HepG2 (cell line): ENCODE data around the gene CRNKL1. TPM values are rescaled to one million over a fixed set of nuclear protein-coding genes. Genes with fewer than 3 reads are reported as not detected.

ENCODE experiments used
- E2F1 ChIP-seq: sonication (generic); formaldehyde crosslinking; IDR thresholded peaks from 2 replicates; pipeline ENCODE4 v1.5.0; 2020; ENCODE audit warnings: missing genetic modification reagents
- ELK4 ChIP-seq: sonication (generic); formaldehyde crosslinking; IDR thresholded peaks from 2 replicates; pipeline ENCODE4 v1.9.0; 2021; ENCODE audit warnings: missing genetic modification reagents, borderline replicate concordance
- FOXO1 ChIP-seq: sonication (generic); formaldehyde crosslinking; IDR thresholded peaks from 2 replicates; pipeline ENCODE4 v1.4.0; 2020; ENCODE audit warnings: missing genetic modification reagents
- HES4 ChIP-seq: sonication (generic); formaldehyde crosslinking; IDR thresholded peaks from 2 replicates; pipeline ENCODE4 v1.9.0; 2021; ENCODE audit warnings: mild to moderate bottlenecking, missing genetic modification reagents, borderline replicate concordance
- KLF12 ChIP-seq: sonication (generic); formaldehyde crosslinking; IDR thresholded peaks from 2 replicates; pipeline ENCODE4 v1.4.0; 2020; ENCODE audit warnings: missing genetic modification reagents, borderline replicate concordance
- NAIF1 ChIP-seq: sonication (generic); formaldehyde crosslinking; IDR thresholded peaks from 2 replicates; pipeline ENCODE4 v1.5.0; 2020; ENCODE audit warnings: mild to moderate bottlenecking, missing genetic modification reagents, borderline replicate concordance
- NCOA5 ChIP-seq: sonication (generic); formaldehyde crosslinking; IDR thresholded peaks from 2 replicates; pipeline ENCODE4 v1.4.0; 2020; ENCODE audit warnings: missing genetic modification reagents
- NFE2L1 ChIP-seq: sonication (generic); formaldehyde crosslinking; IDR thresholded peaks from 2 replicates; pipeline ENCODE4 v1.4.0; 2020; ENCODE audit warnings: missing genetic modification reagents, mild to moderate bottlenecking, borderline replicate concordance
- PHB2 ChIP-seq: fragments of 450-650 bp; IDR thresholded peaks from 2 replicates; pipeline ENCODE4 v1.6.1; 2018; ENCODE audit not compliant: partially characterized antibody
- SATB2 ChIP-seq: sonication (generic); formaldehyde crosslinking; IDR thresholded peaks from 2 replicates; pipeline ENCODE4 v1.5.0; 2020; ENCODE audit warnings: missing genetic modification reagents
- SIX4 ChIP-seq: sonication (generic); formaldehyde crosslinking; IDR thresholded peaks from 2 replicates; pipeline ENCODE4 v1.4.0; 2020; ENCODE audit warnings: missing genetic modification reagents
- TOE1 ChIP-seq: sonication (generic); formaldehyde crosslinking; IDR thresholded peaks from 2 replicates; pipeline ENCODE4 v1.4.0; 2020; ENCODE audit warnings: mild to moderate bottlenecking, missing genetic modification reagents
- TP53 ChIP-seq: sonication (generic); formaldehyde crosslinking; conservative IDR thresholded peaks from 2 replicates; pipeline ENCODE4 v1.4.0; 2020; ENCODE audit warnings: missing genetic modification reagents
- ZIK1 ChIP-seq: sonication (generic); formaldehyde crosslinking; IDR thresholded peaks from 2 replicates; pipeline ENCODE4 v1.5.0; 2020; ENCODE audit warnings: mild to moderate bottlenecking, low read depth, missing genetic modification reagents, borderline replicate concordance
- ZNF274 ChIP-seq: sonication (generic); formaldehyde crosslinking; IDR thresholded peaks from 2 replicates; pipeline ENCODE4 v1.5.1; 2020; ENCODE audit warnings: mild to moderate bottlenecking, missing genetic modification reagents
- ZNF569 ChIP-seq: sonication (generic); formaldehyde crosslinking; IDR thresholded peaks from 2 replicates; pipeline ENCODE4 v1.5.0; 2020; ENCODE audit warnings: mild to moderate bottlenecking, missing genetic modification reagents, moderate library complexity, borderline replicate concordance
- ZNF607 ChIP-seq: sonication (generic); formaldehyde crosslinking; IDR thresholded peaks from 2 replicates; pipeline ENCODE4 v1.5.1; 2020; ENCODE audit warnings: missing genetic modification reagents, mild to moderate bottlenecking, borderline replicate concordance
- ZNF652 ChIP-seq: IDR thresholded peaks from 2 replicates; pipeline ENCODE4 v1.6.1; 2016; ENCODE audit warnings: low read depth, borderline replicate concordance
- ZNF724P ChIP-seq: sonication (generic); formaldehyde crosslinking; IDR thresholded peaks from 2 replicates; pipeline ENCODE4 v1.8.0; 2022; ENCODE audit warnings: missing genetic modification reagents, borderline replicate concordance
- ZNF740 ChIP-seq: sonication (generic); formaldehyde crosslinking; IDR thresholded peaks from 2 replicates; pipeline ENCODE4 v1.4.0; 2020; ENCODE audit warnings: missing genetic modification reagents
- polyA plus RNA-seq, 8 experiments: library from polyadenylated mRNA; depleted of rRNA in 3 of 8; stranded (reverse) in 7 of 8; unstranded in 1 of 8; fragments of >200 nt; fragmentation: Illumina TruSeq in 4 of 8; extraction: Trizol in 4 of 8; gene quantifications; 2 replicates each; pipeline versions ENCODE4 v1.2.1 to v1.2.3, GENCODE V29; 2011 to 2016; ENCODE audit warnings: low read depth in 4 of 8, missing spikeins in 1 of 8, mixed read lengths in 1 of 8; ENCODE audit not compliant: insufficient read depth in 1 of 8
- total RNA-seq, 5 experiments: library from RNA; depleted of rRNA; stranded (reverse); fragments of >200 nt; fragmentation: Illumina TruSeq; extraction: Trizol; gene quantifications; 2 replicates each; pipeline ENCODE4 v1.2.3, GENCODE V29; 2016; ENCODE audit warnings: low read depth in 1 of 5
- TF ChIP-seq, protein P1 (sequence below): IDR thresholded peaks from 2 replicates; pipeline ENCODE4 v1.6.1; 2016; ENCODE audit warnings: missing compliant biosample characterization, missing genetic modification reagents, borderline replicate concordance

Gene CRNKL1
- total and polyA plus RNA-seq, 2 of the 13 experiments (the other 11 are each of a cell fraction or from before 2014, with no cell fraction given): 12.3 to 64.5 TPM

DNA sequence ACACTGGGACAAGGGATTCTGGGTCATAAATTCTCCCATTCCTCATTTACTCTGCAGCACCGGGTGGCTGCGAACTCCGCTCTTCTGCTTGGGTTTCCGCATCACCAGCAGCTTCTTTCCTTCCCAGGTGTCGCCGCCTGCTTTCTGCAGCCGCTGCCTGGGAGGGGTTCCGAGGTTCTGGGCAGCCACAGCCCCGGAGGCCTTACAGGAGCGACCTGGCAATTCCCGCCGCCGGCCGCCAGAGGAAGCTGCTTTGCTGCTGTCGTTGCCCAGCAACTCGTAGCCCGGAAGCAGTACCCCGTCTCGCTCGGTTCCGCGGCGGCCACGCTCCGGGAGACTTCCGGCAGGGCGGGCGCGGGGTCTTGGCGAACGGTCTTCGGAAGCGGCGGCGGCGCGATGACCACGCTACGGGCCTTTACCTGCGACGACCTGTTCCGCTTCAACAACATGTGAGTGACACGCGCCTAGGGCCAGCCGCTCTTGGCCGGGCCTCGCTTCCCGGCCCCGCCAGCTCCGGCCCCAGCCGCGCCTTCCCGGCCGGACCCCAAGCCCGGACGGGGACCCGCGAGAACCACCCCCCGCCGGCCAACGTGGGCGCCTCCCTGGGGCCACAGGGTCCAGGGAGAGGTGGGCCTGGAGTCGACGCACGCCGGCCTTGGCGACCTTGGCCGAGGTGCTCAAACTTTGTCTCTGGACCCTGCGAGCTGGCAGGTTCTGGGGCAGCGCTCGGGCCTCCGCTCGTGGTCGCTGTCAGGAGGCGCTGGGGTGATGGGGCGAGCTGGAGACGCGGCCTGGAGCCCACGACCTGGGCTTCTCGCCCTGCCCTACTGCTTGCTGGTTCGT lies 35.0 kb downstream of the CRNKL1 start, which contains the start of gene NAA20 (continued):
- TF ChIP-seq KLF12 (CRISPR knock-in tag) (peak; percentile 91), ZNF740 (CRISPR knock-in tag) (peak; percentile 70; the same call in 1 of the 2 replicates), ZIK1 (CRISPR knock-in tag) (peak; percentile 74; the same call in 1 of the 2 replicates), FOXO1 (CRISPR knock-in tag) (peak; percentile 67; the same call in 1 of the 2 replicates), PHB2 (no peak), TP53 (CRISPR knock-in tag) (peak; percentile 78; the same call in 1 of the 2 replicates), ZNF607 (CRISPR knock-in tag) (peak; percentile 98), TOE1 (CRISPR knock-in tag) (peak; percentile 81; the same call in 1 of the 2 replicates), SIX4 (CRISPR knock-in tag) (peak; percentile 62; the same call in 1 of the 2 replicates), NFE2L1 (CRISPR knock-in tag) (no peak), NAIF1 (CRISPR knock-in tag) (peak; percentile 94; the same call in 1 of the 2 replicates), ZNF569 (CRISPR knock-in tag) (peak; percentile 99; the same call in 1 of the 2 replicates), ZNF724P (peak; percentile 84), ZNF652 (CRISPR knock-in tag) (peak; percentile 33; the same call in 1 of the 2 replicates), E2F1 (CRISPR knock-in tag) (peak; percentile 90), ELK4 (CRISPR knock-in tag) (no peak; the same call in 1 of the 2 replicates), SATB2 (CRISPR knock-in tag) (peak; percentile 58; the same call in 1 of the 2 replicates), ZNF274 (peak; percentile 94), NCOA5 (no peak), HES4 (CRISPR knock-in tag) (peak; percentile 95)
- TF ChIP-seq, protein P1, sequence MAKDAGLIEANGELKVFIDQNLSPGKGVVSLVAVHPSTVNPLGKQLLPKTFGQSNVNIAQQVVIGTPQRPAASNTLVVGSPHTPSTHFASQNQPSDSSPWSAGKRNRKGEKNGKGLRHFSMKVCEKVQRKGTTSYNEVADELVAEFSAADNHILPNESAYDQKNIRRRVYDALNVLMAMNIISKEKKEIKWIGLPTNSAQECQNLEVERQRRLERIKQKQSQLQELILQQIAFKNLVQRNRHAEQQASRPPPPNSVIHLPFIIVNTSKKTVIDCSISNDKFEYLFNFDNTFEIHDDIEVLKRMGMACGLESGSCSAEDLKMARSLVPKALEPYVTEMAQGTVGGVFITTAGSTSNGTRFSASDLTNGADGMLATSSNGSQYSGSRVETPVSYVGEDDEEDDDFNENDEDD (CRISPR knock-in tag): peak; percentile 92; the same call in 1 of the 2 replicates
